NOMO-1 treated with dmso at 0.1 percent for 144 hours (cell line): Measurements from ENCODE around the gene SYP.
"Not testable (repeated sequence)": the region's sequence is repeated elsewhere in the genome, so short reads cannot be mapped to it uniquely, and the experiment has no call there.

Experiments
- DNase-seq: peaks from one replicate; lab custom pipeline; 2025; ENCODE audit not compliant: unreplicated experiment; lab: John Stamatoyannopoulos, UW

SYP gene

DNA sequence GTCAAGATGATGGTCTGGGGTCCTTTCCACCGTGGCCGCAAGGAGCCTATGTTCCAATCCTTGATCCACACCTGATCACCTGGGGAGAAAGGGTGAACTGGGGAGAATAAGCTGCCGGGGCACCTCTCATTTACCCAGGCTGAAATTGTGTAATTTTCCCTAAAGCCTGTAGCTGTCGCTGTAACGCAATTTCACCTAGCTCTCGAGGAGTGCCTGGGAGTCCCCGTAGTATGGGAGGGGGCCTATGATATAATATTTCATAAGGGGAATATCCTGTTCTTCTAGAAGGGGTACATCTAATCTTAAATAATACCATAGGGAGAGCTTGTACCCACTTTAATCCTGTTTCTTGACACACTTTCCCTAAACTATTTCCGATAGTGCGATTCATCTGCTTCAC lies 57.7 kb downstream of the SYP start:
- not testable (repeated sequence) for DNase-seq

DNA sequence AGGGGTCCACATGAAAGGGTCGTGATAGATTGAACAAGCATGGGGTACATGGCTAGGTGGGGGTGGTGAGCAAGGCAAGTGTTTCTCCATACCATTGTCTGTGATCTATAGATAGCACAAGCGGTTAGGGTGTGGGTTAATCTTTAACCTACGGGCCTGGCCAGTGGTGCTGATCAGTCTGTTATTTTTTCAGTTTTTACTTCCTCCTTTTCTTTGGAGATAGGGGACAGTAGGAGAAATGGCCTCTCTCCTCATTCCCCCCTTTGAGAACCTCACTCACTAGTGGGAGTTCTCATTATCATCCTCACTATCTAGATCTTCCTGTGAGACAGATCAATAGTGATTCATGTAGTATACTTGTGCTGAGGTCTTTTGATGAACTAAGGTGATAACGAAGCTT lies 60.3 kb downstream of the SYP start:
- no peak for DNase-seq
